Brain microvascular endothelial cell (primary cell): ENCODE measurements around the gene GOSR2.

Source experiments
- DNase-seq: peaks from one replicate; pipeline ENCODE4 v3.0.0-alpha.2; 2020
- H3K27ac ChIP-seq: fragments of 250-450 bp; sonication (Bioruptor Pico); 2 replicates; pipeline ENCODE4 v1.5.1; 2020; ENCODE audit warnings: mild to moderate bottlenecking, moderate library complexity
- H3K27me3 ChIP-seq: fragments of 250-450 bp; sonication (Bioruptor Pico); replicated peaks from 2 replicates; pipeline ENCODE4 v1.5.1; 2020; ENCODE audit warnings: mild to moderate bottlenecking
- H3K36me3 ChIP-seq: fragments of 250-450 bp; sonication (Bioruptor Pico); replicated peaks from 2 replicates; pipeline ENCODE4 v1.5.1; 2020; ENCODE audit warnings: mild to moderate bottlenecking
- H3K4me3 ChIP-seq: 2 replicates; pipeline ENCODE4 v1.5.1; 2011; ENCODE audit warnings: low read depth, mild to moderate bottlenecking, control low read depth, low read length, moderate library complexity
- in situ Hi-C: cut with HindIII; loops from 2 replicates; pipeline ENCODE4 v1.10.0; 2017; ENCODE audit warnings: low sequenced_read_pairs, low pct_ligation_motif_present
- TF ChIP-seq, protein P1 (sequence below): IDR thresholded peaks from 2 replicates; pipeline ENCODE4 v1.5.1; 2011; ENCODE audit warnings: low read depth, mild to moderate bottlenecking, moderate library complexity, low read length, control low read depth, inconsistent platforms; ENCODE audit errors: missing control alignments

Gene GOSR2

DNA sequence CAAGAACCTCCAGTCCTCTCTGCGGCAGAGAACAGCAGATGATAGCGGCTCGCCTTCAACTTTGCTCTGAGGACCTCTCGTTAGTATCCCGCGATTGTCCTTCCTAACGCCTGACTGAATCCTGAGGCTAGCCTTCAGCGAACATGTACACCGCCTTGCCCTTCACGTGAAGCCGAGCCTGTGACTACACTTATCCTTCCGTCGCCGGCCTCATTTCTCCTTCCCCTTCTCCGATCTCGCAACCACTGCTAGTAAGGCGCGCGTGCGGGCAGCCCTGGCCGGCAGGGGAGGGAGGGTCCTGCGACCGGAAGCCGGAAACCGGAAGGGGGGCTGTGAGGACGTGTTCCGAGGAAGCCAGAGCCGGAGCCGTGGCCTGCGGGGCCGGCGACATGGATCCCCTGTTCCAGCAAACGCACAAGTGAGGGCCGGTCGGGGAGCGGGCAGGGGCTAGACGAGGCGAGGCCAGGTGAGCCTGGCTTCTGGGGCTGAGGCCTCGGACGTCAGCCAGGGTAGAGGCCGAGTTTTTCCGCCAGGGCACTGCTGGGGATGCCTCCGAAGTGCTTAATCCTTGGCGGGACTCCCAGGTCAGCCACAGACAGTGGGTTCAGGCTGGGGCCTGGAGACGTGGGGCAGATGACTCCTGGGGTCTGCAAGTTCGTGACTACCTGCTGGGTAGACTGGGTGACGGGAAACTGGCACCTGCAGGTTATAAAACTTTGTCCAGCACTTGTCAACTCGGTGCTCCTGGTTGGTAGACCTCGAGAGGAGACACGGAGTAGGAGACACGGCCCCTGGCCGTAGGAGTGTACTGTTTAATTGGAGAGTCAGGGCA is at the start of gene GOSR2:
Gene GOSR2, plus strand, starts transcription at position 357 of the 832 bp plus-strand sequence. Its CDS starts 33 bp downstream, at position 390.
- H3K27ac ChIP-seq: peak within 1 kb of the TSS; percentile 97
- no peaks in the 10 kb centered on the region for H3K27me3 ChIP-seq
- peak; percentile 80 for DNase-seq
- TF ChIP-seq, protein P1, sequence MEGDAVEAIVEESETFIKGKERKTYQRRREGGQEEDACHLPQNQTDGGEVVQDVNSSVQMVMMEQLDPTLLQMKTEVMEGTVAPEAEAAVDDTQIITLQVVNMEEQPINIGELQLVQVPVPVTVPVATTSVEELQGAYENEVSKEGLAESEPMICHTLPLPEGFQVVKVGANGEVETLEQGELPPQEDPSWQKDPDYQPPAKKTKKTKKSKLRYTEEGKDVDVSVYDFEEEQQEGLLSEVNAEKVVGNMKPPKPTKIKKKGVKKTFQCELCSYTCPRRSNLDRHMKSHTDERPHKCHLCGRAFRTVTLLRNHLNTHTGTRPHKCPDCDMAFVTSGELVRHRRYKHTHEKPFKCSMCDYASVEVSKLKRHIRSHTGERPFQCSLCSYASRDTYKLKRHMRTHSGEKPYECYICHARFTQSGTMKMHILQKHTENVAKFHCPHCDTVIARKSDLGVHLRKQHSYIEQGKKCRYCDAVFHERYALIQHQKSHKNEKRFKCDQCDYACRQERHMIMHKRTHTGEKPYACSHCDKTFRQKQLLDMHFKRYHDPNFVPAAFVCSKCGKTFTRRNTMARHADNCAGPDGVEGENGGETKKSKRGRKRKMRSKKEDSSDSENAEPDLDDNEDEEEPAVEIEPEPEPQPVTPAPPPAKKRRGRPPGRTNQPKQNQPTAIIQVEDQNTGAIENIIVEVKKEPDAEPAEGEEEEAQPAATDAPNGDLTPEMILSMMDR: no peak
- in situ Hi-C loops: no loop called here
- peak within 1 kb of the TSS; percentile 99 for H3K4me3 ChIP-seq
- no peaks in the 10 kb centered on the region for H3K36me3 ChIP-seq

DNA sequence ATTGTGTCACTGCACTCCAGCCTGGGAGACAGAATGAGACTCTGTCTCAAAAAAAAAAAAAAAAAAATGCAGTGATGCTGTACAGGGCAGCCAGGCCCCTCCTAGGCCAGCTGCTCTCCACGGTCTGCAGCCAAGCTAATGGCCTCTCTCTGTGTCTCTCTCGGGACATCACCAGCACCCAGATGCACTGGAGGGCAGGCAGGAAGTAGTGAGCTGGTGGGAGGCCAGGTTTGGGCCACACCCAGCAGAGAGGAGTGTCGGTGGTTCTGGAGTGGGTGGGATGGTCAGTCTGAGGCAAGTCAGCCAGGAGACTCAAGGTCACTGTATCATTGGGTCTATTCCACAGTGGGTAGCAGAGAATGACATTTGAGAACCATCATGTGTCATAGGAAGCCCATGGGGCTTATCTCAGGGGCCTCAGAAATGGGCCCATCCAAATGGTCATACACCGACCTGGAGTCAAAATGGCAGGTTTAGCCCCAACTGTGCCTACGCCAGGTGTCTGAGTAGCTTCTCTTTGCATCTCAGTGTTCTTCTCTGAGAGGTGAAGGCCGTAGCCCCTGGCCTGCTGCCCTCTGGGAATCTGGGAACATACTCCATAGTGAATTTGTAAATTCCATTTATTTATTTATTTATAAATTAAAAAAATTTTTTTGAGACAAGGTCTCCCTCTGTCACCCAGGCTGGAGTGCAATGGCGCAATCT is 48.9 kb upstream of the GOSR2 start:
- no peaks in the 10 kb centered on the region for H3K27me3 ChIP-seq
- no peaks in the 10 kb centered on the region for H3K36me3 ChIP-seq
- TF ChIP-seq, protein P1: no peak
- in situ Hi-C loops: no loop called here
- H3K27ac ChIP-seq: no peak overlapping the region
- H3K4me3 ChIP-seq: no peak overlapping the region
- no peak for DNase-seq

DNA sequence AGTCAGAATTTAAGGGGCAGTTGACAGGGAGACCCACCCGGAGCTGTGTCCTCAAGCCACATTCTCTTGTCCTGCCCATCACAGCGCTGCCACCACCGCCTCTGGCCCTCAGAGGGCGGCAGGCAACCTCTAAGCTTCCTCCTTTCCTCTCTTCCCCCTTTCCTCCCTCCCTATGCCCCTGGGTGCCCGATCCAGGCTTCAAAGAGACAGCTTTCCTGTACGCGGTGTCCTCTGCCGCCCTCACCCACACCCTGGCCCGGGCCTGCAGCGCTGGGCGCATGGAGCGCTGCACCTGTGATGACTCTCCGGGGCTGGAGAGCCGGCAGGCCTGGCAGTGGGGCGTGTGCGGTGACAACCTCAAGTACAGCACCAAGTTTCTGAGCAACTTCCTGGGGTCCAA is 48.1 kb upstream of the GOSR2 start:
- Histone ChIP-seq H3K27me3 (no peaks in the 10 kb centered on the region), H3K4me3 (no peak overlapping the region), H3K27ac (no peak overlapping the region), H3K36me3 (no peaks in the 10 kb centered on the region)
- DNase-seq: no peak
- in situ Hi-C loops: no loop called here
- TF ChIP-seq, protein P1: no peak

DNA sequence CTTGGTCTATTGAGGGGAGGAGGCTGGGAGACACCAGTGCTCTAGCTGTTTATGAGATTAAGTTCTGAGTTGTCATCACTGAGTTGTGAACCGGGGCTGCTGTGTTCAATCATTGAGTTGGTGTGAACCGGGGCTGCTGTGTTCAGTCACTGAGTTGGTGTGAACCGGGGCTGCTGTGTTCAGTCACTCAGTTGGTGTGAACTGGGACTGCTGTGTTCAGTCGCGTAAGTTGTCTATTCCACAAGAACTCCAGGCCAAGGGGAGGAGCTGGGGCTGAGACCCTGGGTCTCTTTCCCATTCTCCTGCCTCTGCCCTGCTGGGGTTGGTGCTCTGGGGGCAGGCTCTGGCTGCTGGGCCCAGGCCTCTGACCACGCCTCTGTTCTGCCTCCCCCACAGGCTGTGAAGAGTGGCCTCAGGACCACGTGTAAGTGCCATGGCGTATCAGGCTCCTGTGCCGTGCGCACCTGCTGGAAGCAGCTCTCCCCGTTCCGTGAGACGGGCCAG is 47.1 kb upstream of the GOSR2 start:
- in situ Hi-C loops: no loop called here
- Histone ChIP-seq H3K4me3 (no peak overlapping the region), H3K27ac (no peak overlapping the region), H3K27me3 (no peaks in the 10 kb centered on the region), H3K36me3 (no peaks in the 10 kb centered on the region)
- TF ChIP-seq, protein P1: no peak
- no peak for DNase-seq

DNA sequence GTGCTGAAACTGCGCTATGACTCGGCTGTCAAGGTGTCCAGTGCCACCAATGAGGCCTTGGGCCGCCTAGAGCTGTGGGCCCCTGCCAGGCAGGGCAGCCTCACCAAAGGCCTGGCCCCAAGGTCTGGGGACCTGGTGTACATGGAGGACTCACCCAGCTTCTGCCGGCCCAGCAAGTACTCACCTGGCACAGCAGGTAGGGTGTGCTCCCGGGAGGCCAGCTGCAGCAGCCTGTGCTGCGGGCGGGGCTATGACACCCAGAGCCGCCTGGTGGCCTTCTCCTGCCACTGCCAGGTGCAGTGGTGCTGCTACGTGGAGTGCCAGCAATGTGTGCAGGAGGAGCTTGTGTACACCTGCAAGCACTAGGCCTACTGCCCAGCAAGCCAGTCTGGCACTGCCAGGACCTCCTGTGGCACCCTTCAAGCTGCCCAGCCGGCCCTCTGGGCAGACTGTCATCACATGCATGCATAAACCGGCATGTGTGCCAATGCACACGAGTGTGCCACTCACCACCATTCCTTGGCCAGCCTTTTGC is 46.5 kb upstream of the GOSR2 start:
- no peaks in the 10 kb centered on the region for H3K36me3 ChIP-seq
- no peak for DNase-seq
- no peak overlapping the region for H3K27ac ChIP-seq
- TF ChIP-seq, protein P1: peak; percentile 38
- H3K27me3 ChIP-seq: no peaks in the 10 kb centered on the region
- no peak overlapping the region for H3K4me3 ChIP-seq
- in situ Hi-C loops: no loop called here
